Heart right ventricle (tissue), 16 donors: Measurements from ENCODE around the gene ABAT. TPM values are rescaled to one million over a fixed set of nuclear protein-coding genes. Genes with fewer than 3 reads are reported as not detected.

Experiments
- ATAC-seq, 8 donors: fragments of 200-7000 bp; cut with Tn5 transposase; one replicate each; pipeline ENCODE4 v1.9.1; 2020; ENCODE audit warnings: mild to moderate bottlenecking in 8 of 8, moderate library complexity in 8 of 8, moderate number of reproducible peaks in 1 of 8
- DNase-seq, 2 donors: peaks; one replicate each; pipeline ENCODE4 v3.0.0-alpha.2; 2020
- H3K27ac ChIP-seq, 10 donors: fragments of 200-600 bp; sonication (generic) in 2 of 10; one replicate each; pipeline versions ENCODE4 v1.5.0 to v1.8.0; 2020 to 2022; ENCODE audit warnings: mild to moderate bottlenecking in 3 of 10
- H3K27me3 ChIP-seq, 7 donors: fragments of 200-600 bp; one replicate each; pipeline ENCODE4 v1.8.0; 2021 to 2022; ENCODE audit warnings: mild to moderate bottlenecking in 2 of 7
- H3K36me3 ChIP-seq, 9 donors: fragments of 200-600 bp; sonication (generic) in 1 of 9; one replicate each; pipeline versions ENCODE4 v1.5.0 to v1.8.0; 2020 to 2022; ENCODE audit warnings: mild to moderate bottlenecking in 2 of 9
- H3K4me1 ChIP-seq, 9 donors: fragments of 200-600 bp; sonication (generic) in 1 of 9; one replicate each; pipeline versions ENCODE4 v1.5.0 to v1.8.0; 2020 to 2022; ENCODE audit warnings: mild to moderate bottlenecking in 4 of 9
- H3K4me3 ChIP-seq, 10 donors: fragments of 200-600 bp; sonication (generic) in 2 of 10; one replicate each; pipeline versions ENCODE4 v1.5.0 to v1.8.0; 2020 to 2022; ENCODE audit warnings: mild to moderate bottlenecking in 7 of 10, moderate library complexity in 2 of 10
- H3K9me3 ChIP-seq, 11 donors: fragments of 200-600 bp in 10 of 11; sonication (generic) in 2 of 11; one replicate each; pipeline versions ENCODE4 v1.5.0 to v1.8.0; 2013 to 2022; ENCODE audit warnings: mild to moderate bottlenecking in 2 of 11, control low read depth in 1 of 11, moderate library complexity in 1 of 11
- CTCF ChIP-seq, 9 donors: fragments of 200-600 bp; sonication (generic) in 2 of 9; IDR thresholded peaks; one replicate each; pipeline versions ENCODE4 v1.5.0 to v1.8.0; 2021 to 2022; ENCODE audit warnings: antibody characterized with exemption in 9 of 9, mild to moderate bottlenecking in 5 of 9, moderate library complexity in 1 of 9
- WGBS, 2 donors: extraction: QIAGEN DNeasy Blood & Tissue Kit; methylation state at CpG; one replicate each; pipeline ENCODE4 v1.1.7; 2013; ENCODE audit warnings: inconsistent platforms in 1 of 2; 5-methylcytosine and 5-hydroxymethylcytosine counted together
- intact Hi-C, 10 donors: fragments of 100-400 bp; cut with DNase I; formaldehyde crosslinking; loops; one replicate each; pipeline versions ENCODE4 v1.11.1 to v1.14.2; 2022
- polyA plus RNA-seq, 2 donors: library from polyadenylated mRNA; stranded (reverse); fragments of 200-250 nt; gene quantifications; one replicate each; pipeline ENCODE4 v1.2.3, GENCODE V29; 2013
- total RNA-seq, 10 donors: library from RNA; stranded (reverse); fragmentation: NEBNext Ultra II Directional in 3 of 10; extraction: Animal tissue kit (Norgen Biotek cat#: 25700) in 3 of 10; gene quantifications; one replicate each; pipeline versions ENCODE4 v1.2.1 to v1.2.4, GENCODE V29; 2021 to 2023
- donor health status: Arrhythmogenic right ventricular cardiomyopathy.
- donor health status: ischemic (EF 13 %, LVEDD 7.1; RV severe dilation, severe dysfunction).
- donor health status: healthy with polysubstance abuse.
- donor health status: DM: no; HTN: yes; CAD: no.
- donor health status: DM: no; HTN: no; CAD: no.
- donor health status: ischemic (EF 25% LVEDD 6.9; RV normal size, moderate dysfunction).
- donor health status: ischemic (EF 25% LVEDD 5.7; RV mildly dilated, moderate dysfunction).
- donor health status: healthy.
- donor health status: DM: yes; HTN: yes; CAD: no.
- donor health status: Ischemic cardiomyopathy.
- donor health status: ischemic (EF 35%, LVEDD 5.7; RV mildly dilated, moderate dysfunction).
- donor health status: nonischemic (EF 11% LVEDD 7.7; RV severe dilation, severe dysfunction).
- donor health status: DM: yes; HTN: yes; CAD: no.
- donor health status: PGD.
- donor health status: ischemic (EF 29% LVEDD 5.4; RV normal size, mild dysfunction).
- donor health status: nonischemic (EF 23%, LVEDD 6.1; RV moderate dilation, normal function).

The ABAT gene
- total and polyA plus RNA-seq, 12 donors: 2.2 to 35.9 (median 14.0) TPM

- peaks cover 0 to 5% (median 0%) of the 10 kb centered on the region in 11 donors for H3K9me3 ChIP-seq
- intact Hi-C loops: loop anchor here in 1 of 10 donors (10.0 kb wide), 1 partner anchor 51 kb away; no protein-coding TSS in a partner anchor
- no peak for TF ChIP-seq CTCF (IDR thresholded peaks at IDR 0.05)
- no peaks in the 10 kb centered on the region for H3K36me3 ChIP-seq
- ATAC-seq: no peak
- no peaks in the 10 kb centered on the region for H3K27me3 ChIP-seq
- DNase-seq: no peak
- H3K27ac ChIP-seq: no peak overlapping the region
- 87 to 88% methylated on average over 5 of the region's 5 CpGs for WGBS, 2 donors
- H3K4me3 ChIP-seq: no peak overlapping the region
- H3K4me1 ChIP-seq: peaks cover 0 to 8% (median 5%) of the 10 kb centered on the region in 9 donors
These were observed 61.2 kb downstream of the ABAT start for GRCh38 chr16:8735574-8735973.

GRCh38 chr16:8736123-8736668 is 61.8 kb downstream of the ABAT start:
- no peak for ATAC-seq
- no peak for DNase-seq
- WGBS, 2 donors: 80 to 83% methylated on average over 9 of the region's 9 CpGs
- no peak for TF ChIP-seq CTCF (IDR thresholded peaks at IDR 0.05)
- H3K27ac ChIP-seq: no peak overlapping the region
- no peak overlapping the region for H3K4me3 ChIP-seq
- peaks cover 0 to 5% (median 0%) of the 10 kb centered on the region in 11 donors for H3K9me3 ChIP-seq
- H3K27me3 ChIP-seq: no peaks in the 10 kb centered on the region
- no peaks in the 10 kb centered on the region for H3K36me3 ChIP-seq
- peaks cover 0 to 13% (median 10%) of the 10 kb centered on the region in 9 donors for H3K4me1 ChIP-seq
- intact Hi-C loops: loop anchor here in 1 of 10 donors (10.0 kb wide), 1 partner anchor 51 kb away; no protein-coding TSS in a partner anchor

- intact Hi-C loops: loop anchor here in 1 of 10 donors (10.0 kb wide), 1 partner anchor 54 kb away; no protein-coding TSS in a partner anchor
These were observed 64.7 kb downstream of the ABAT start for GRCh38 chr16:8739151-8739550.

More at GRCh38 chr16:8739151-8739550, 64.7 kb downstream of the ABAT start:
- Histone ChIP-seq H3K36me3 (no peaks in the 10 kb centered on the region), H3K27ac (no peak overlapping the region), H3K9me3 (peaks cover 0 to 5% (median 0%) of the 10 kb centered on the region in 11 donors), H3K27me3 (no peaks in the 10 kb centered on the region), H3K4me3 (no peak overlapping the region), H3K4me1 (peaks cover 0 to 28% (median 20%) of the 10 kb centered on the region in 9 donors)
- DNase-seq: no peak
- no peak for ATAC-seq
- WGBS, 2 donors: 87 to 91% methylated on average over 6 of the region's 6 CpGs
- no peak for TF ChIP-seq CTCF (IDR thresholded peaks at IDR 0.05)
